AG04450 (cell line): ENCODE results near the gene CABP4. TPM values are rescaled to one million over a fixed set of nuclear protein-coding genes. Genes with fewer than 3 reads are reported as not detected.
"Not testable (repeated sequence)": the region's sequence is repeated elsewhere in the genome, so short reads cannot be mapped to it uniquely, and the experiment has no call there.

ENCODE experiments used
- CTCF ChIA-PET: fragments of 300-600, 350-600 bp; formaldehyde crosslinking; extraction: SDS; loops from one replicate; lab custom pipeline; 2022; ENCODE audit warnings: antibody characterized with exemption, inconsistent platforms; lab: Charles Lee
- POLR2A ChIA-PET: fragments of 350-600 bp; formaldehyde crosslinking; extraction: SDS; loops from one replicate; lab custom pipeline; 2021; ENCODE audit warnings: antibody characterized with exemption, inconsistent platforms; lab: Yijun Ruan, JAX
- DNase-seq: peaks from one replicate; pipeline ENCODE4 v3.0.0-alpha.2; 2011; ENCODE audit warnings: low read depth, low spot score
- H3K27ac ChIP-seq: one replicate; pipeline ENCODE4 v1.5.1; 2012; ENCODE audit warnings: low read depth, low read length, control low read depth
- H3K27me3 ChIP-seq: one replicate; pipeline ENCODE4 v1.6.0; 2012; ENCODE audit warnings: low read length; ENCODE audit not compliant: control insufficient read depth, insufficient read depth
- H3K4me3 ChIP-seq: 2 replicates; pipeline ENCODE4 v1.5.1; 2011; ENCODE audit warnings: mild to moderate bottlenecking, low read depth, low read length, control low read depth
- H3K9me3 ChIP-seq: 2 replicates; pipeline ENCODE4 v1.5.1; 2012; ENCODE audit warnings: low read length; ENCODE audit not compliant: control insufficient read depth, insufficient read depth
- CTCF ChIP-seq: IDR thresholded peaks from 2 replicates; pipeline ENCODE4 v1.5.1; 2011; ENCODE audit warnings: low read depth, low read length, control low read depth, inconsistent platforms
- polyA plus RNA-seq: library from polyadenylated mRNA; depleted of rRNA; stranded (reverse); fragments of >200 nt; gene quantifications from 2 replicates; pipeline ENCODE4 v1.2.3, GENCODE V29; 2011

CABP4 gene
- polyA plus RNA-seq, 1 experiment = not detected

- POLR2A ChIA-PET = interaction anchor here (1.0 to 1.2 kb wide), 2 partner anchors 20 to 30 kb away, joined by 4 to 6 read pairs; partner anchors contain the start of genes PPP1CA and RAD9A
These were observed 33.6 kb upstream of the CABP4 start for GRCh38 chr11:67421430-67422031.

GRCh38 chr11:67422891-67423290 is 32.3 kb upstream of the CABP4 start:
- CTCF ChIA-PET = no interaction called here
- no peaks in the 10 kb centered on the region for H3K27me3 ChIP-seq
- POLR2A ChIA-PET = no interaction called here

More at GRCh38 chr11:67421430-67422031, 33.6 kb upstream of the CABP4 start:
- no peaks in the 10 kb centered on the region for H3K9me3 ChIP-seq
- H3K27ac ChIP-seq = no peak overlapping the region
- no peak for TF ChIP-seq CTCF
- CTCF ChIA-PET = no interaction called here
- no peak for DNase-seq
- H3K27me3 ChIP-seq = no peaks in the 10 kb centered on the region
- peak overlapping the region; percentile 18 for H3K4me3 ChIP-seq

GRCh38 chr11:67423466-67423865 is 31.7 kb upstream of the CABP4 start:
- H3K27me3 ChIP-seq = no peaks in the 10 kb centered on the region
- no peak overlapping the region for H3K27ac ChIP-seq
- ChIA-PET CTCF (no interaction called here), POLR2A (no interaction called here)
- no peak overlapping the region for H3K4me3 ChIP-seq
- no peaks in the 10 kb centered on the region for H3K9me3 ChIP-seq
- DNase-seq = no peak
- no peak for TF ChIP-seq CTCF

More at GRCh38 chr11:67422891-67423290, 32.3 kb upstream of the CABP4 start:
- no peak for DNase-seq
- no peak for TF ChIP-seq CTCF
- Histone ChIP-seq H3K4me3 (no peak overlapping the region), H3K27ac (no peak overlapping the region), H3K9me3 (no peaks in the 10 kb centered on the region)

- CTCF ChIA-PET = no interaction called here
These were observed 31.1 kb upstream of the CABP4 start for GRCh38 chr11:67423891-67424613.

GRCh38 chr11:67427364-67427859 is 27.7 kb upstream of the CABP4 start:
- H3K27me3 ChIP-seq, H3K9me3 ChIP-seq, DNase-seq: not testable (repeated sequence)
- peak overlapping the region; percentile 96 for H3K4me3 ChIP-seq
- ChIA-PET POLR2A (interaction anchor here (0.9 kb wide), 1 partner anchor 27 kb away, joined by 3 read pairs; no protein-coding TSS in a partner anchor), CTCF (interaction anchor here (2.4 kb wide), 1 partner anchor 26 kb away, joined by 9 read pairs; the partner anchor contains the start of gene PPP1CA)
- H3K27ac ChIP-seq = peak overlapping the region; percentile 39

More at GRCh38 chr11:67423891-67424613, 31.1 kb upstream of the CABP4 start:
- no peak for TF ChIP-seq CTCF
- Histone ChIP-seq H3K27ac (no peak overlapping the region), H3K9me3 (no peaks in the 10 kb centered on the region), H3K4me3 (no peak overlapping the region), H3K27me3 (no peaks in the 10 kb centered on the region)
- POLR2A ChIA-PET = interaction anchor here (0.6 kb wide), 1 partner anchor 14 kb away, joined by 5 read pairs; no protein-coding TSS in a partner anchor
- DNase-seq = no peak
